NT2/D1 (cell line): Measurements from ENCODE around the gene HAND2.

ENCODE experiments used
- DNase-seq: peaks from one replicate; pipeline ENCODE4 v3.0.0-alpha.2; 2011; ENCODE audit warnings: low read depth, low spot score
- H3K27me3 ChIP-seq: 2 replicates; pipeline ENCODE4 v1.6.0; 2011; ENCODE audit warnings: mild to moderate bottlenecking; ENCODE audit not compliant: insufficient read length, insufficient read depth
- H3K36me3 ChIP-seq: 2 replicates; pipeline ENCODE4 v1.6.1; 2011; ENCODE audit warnings: mild to moderate bottlenecking, low read length, mixed read lengths; ENCODE audit not compliant: insufficient read depth, insufficient read length
- H3K4me1 ChIP-seq: 2 replicates; pipeline ENCODE4 v1.5.1; 2011; ENCODE audit not compliant: insufficient read depth, insufficient read length
- H3K4me3 ChIP-seq: 2 replicates; pipeline ENCODE4 v1.5.1; 2011; ENCODE audit warnings: low read depth; ENCODE audit not compliant: insufficient read length
- H3K9ac ChIP-seq: 2 replicates; pipeline ENCODE4 v1.6.0; 2011; ENCODE audit warnings: low read depth; ENCODE audit not compliant: insufficient read length
- H3K9me3 ChIP-seq: 2 replicates; pipeline ENCODE4 v1.5.1; 2011; ENCODE audit warnings: mild to moderate bottlenecking, low read length; ENCODE audit not compliant: insufficient read depth
- SUZ12 ChIP-seq: IDR thresholded peaks from 2 replicates; pipeline ENCODE4 v1.6.1; 2011; ENCODE audit not compliant: insufficient read length, insufficient read depth; ENCODE audit errors: extremely low read depth
- YY1 ChIP-seq: IDR thresholded peaks from 2 replicates; pipeline ENCODE4 v1.6.1; 2011; ENCODE audit not compliant: insufficient read length, insufficient read depth
- ZNF274 ChIP-seq: IDR thresholded peaks from 2 replicates; pipeline ENCODE4 v1.6.1; 2011; ENCODE audit warnings: mild to moderate bottlenecking, low read depth, low read length

HAND2 gene

DNA sequence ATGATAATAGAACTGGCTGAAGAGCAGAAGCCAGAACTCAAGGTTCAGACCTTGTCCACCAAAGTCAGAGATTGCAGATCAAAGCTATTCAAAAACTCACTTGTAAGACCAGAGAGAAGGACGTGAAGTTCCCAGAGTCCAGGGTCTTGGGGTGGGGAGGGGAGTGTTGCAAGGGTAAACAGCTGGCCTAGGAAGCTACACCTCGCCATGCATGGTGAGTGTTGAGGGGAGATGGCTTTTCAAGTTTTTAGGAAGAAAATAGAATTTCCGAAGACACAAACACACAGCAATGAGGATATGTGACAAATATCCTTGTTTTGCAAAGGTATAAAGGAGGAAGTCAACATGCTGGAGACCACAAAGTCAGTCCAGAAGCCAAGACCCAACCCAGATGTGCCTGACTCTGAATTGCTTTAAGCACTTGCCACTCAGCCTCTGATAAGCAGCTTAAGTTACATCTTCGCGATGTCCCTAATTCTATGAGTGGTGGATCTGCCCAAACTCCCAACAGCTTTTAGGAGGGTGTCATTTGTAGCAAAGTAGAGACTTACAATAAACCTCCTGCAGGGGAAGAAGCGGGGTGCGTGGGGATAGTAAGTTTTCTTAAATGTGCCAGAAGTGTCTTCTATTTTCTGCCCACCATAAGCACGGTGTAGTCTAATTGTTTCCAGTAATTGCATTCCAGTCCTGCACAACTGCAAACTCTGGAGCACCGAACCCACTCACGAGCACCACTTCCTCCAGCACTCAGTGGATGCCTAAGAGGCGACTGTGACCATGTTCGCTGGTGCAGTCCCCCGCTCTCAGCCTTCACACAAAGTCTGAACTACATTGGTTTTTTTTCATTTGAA lies 26.5 kb downstream of the HAND2 start:
- Histone ChIP-seq H3K4me1 (no peaks in the 10 kb centered on the region), H3K4me3 (no peak overlapping the region), H3K9ac (no peak overlapping the region), H3K27me3 (peaks cover 37% of the 10 kb centered on the region), H3K36me3 (no peaks in the 10 kb centered on the region), H3K9me3 (no peaks in the 10 kb centered on the region)
- TF ChIP-seq SUZ12, result no peak
- TF ChIP-seq ZNF274, result no peak
- TF ChIP-seq YY1, result no peak
- DNase-seq, result no peak

DNA sequence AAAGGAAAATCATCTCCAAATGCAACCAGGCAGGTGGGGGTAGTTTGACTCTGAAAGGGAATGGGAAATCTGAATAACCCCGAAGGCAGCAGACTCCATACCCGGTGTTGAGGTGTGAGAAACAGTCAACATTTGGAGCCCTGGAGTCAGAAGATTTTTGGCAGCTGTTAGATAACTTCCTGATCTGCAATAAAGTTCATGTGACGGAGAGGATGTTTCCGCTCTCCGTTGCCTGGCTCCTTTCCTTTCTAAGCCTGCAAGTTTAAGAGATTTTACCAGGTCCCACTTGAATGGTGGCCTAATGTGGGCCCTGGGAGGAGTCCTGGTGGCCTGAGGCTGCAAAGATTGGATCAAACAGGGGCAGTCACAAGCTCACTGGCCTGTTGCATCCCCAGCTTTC lies 27.7 kb downstream of the HAND2 start:
- no peak overlapping the region for H3K9ac ChIP-seq
- TF ChIP-seq SUZ12 (no peak), ZNF274 (no peak), YY1 (no peak)
- no peak overlapping the region for H3K4me3 ChIP-seq

DNA sequence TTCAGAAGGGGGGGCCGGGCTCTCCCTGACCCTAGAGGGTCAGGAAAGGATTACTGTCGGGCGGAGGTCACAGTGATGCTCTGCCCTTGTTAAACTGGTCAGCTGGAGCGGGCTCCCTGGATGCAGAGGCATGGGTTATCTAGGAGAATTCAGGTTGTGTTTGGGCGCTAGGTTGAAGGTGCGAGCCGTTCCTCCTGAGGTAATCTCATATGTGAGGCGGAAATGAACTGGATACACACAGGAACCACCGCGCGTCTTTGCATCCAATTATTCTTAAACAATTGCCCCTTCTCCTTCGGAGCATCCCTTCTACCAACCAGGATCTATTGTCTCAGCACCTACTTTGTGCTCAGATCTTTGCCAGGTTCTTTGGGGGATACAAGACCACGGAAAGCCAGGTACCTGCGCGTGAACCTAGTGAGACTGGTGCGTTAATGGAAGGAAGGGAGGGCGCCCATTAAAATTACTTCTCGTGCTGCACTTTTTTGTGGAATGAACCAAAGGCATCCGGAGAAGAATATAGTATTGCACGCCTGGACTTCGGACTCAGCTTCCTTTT lies 28.4 kb downstream of the HAND2 start:
- no peaks in the 10 kb centered on the region for H3K36me3 ChIP-seq
- no peaks in the 10 kb centered on the region for H3K9me3 ChIP-seq
- peaks cover 19% of the 10 kb centered on the region for H3K27me3 ChIP-seq
- TF ChIP-seq YY1 (no peak), SUZ12 (no peak), ZNF274 (no peak)
- H3K4me1 ChIP-seq, result no peaks in the 10 kb centered on the region
- no peak overlapping the region for H3K9ac ChIP-seq
- no peak overlapping the region for H3K4me3 ChIP-seq
- DNase-seq, result no peak

More for the DNA sequence above, 27.7 kb downstream of the HAND2 start:
- H3K27me3 ChIP-seq, result peaks cover 25% of the 10 kb centered on the region
- H3K36me3 ChIP-seq, result no peaks in the 10 kb centered on the region
- no peaks in the 10 kb centered on the region for H3K9me3 ChIP-seq
- DNase-seq, result no peak
- H3K4me1 ChIP-seq, result no peaks in the 10 kb centered on the region

DNA sequence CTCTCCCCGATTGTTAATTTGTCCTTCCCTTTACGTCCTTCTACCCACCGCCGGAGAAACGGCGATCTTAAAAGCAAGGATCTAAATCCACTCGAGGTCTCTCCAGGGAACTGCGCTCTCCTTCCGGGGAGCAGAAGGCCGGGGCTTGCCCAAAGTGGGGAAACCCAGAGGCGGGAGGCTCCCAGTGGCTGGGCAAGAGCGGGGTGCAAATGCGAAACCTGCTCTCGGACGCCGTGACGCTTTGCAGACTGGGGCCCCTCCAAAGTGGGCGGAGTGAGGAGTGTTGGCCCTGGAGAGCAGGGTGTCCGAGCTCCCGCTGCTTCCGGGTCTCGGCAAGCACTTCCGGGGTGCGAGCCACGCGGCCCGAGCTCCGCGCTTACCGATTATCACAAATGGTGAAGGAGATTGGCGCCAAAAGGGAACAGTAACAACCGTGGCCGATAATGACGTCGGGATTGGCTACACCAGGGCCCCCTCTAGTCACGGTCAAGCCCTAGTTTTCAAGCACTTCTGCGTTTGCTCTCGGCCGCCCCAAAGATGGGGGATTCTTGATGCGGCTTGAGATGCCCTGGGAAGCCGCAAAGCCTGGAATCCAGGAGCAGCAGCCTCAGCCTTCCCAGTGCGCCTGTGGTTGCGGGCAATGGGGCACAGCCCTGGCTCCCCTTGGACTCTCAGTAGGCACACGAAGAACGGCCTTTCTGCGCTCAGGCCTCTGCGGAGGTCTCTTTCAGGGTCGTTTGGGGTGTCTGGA lies 29.0 kb downstream of the HAND2 start:
- Histone ChIP-seq H3K4me1 (no peaks in the 10 kb centered on the region), H3K36me3 (no peaks in the 10 kb centered on the region), H3K9me3 (no peaks in the 10 kb centered on the region), H3K9ac (no peak overlapping the region), H3K27me3 (peaks cover 13% of the 10 kb centered on the region), H3K4me3 (no peak overlapping the region)
- DNase-seq, result no peak
- TF ChIP-seq ZNF274, result no peak

DNA sequence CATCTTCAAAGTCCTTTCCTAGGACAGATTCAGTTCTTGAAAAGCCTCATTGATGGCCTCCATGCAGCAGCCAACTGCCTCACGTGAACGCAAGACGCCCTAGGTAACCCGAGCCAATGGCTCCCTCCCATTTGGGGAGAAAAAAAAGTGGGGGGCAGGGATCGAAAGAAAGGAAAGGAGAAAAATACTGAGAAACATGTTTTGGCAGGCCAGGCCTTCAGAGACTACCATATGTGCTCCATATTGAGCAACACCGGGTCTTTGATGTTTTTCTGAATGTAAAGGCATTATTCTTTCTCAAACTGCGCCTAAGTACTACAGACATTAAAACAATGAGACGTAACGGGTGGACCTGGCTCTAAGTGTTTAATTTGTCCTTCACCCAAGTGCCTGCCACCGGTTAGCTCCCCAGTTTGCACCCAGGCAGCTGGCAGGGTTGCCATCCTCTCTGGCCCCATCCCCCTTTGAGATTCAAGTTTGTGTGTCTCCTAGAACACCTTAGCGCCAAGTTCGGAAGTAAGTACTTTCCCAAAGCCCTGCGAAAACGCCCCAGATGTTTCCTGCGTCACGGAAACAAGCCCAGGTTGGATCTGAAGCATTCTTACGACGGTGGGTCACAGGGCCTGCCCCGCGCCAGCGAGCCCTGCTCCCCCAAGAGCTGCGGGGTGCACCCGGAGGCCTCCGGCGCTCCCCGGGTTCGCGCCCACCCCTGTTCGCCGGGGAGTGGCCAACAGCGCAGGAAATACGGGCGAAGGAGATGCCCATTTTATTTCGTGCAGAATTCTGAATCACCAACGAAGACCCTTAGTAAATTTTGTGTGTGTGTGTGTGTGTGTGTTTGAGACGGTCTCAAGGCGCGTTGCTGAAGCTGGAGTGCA lies 30.1 kb downstream of the HAND2 start:
- Histone ChIP-seq H3K9ac (no peak overlapping the region), H3K36me3 (no peaks in the 10 kb centered on the region), H3K4me1 (no peaks in the 10 kb centered on the region), H3K27me3 (peaks cover 4% of the 10 kb centered on the region), H3K9me3 (no peaks in the 10 kb centered on the region), H3K4me3 (no peak overlapping the region)
- TF ChIP-seq SUZ12 (no peak), YY1 (no peak), ZNF274 (no peak)
- no peak for DNase-seq

DNA sequence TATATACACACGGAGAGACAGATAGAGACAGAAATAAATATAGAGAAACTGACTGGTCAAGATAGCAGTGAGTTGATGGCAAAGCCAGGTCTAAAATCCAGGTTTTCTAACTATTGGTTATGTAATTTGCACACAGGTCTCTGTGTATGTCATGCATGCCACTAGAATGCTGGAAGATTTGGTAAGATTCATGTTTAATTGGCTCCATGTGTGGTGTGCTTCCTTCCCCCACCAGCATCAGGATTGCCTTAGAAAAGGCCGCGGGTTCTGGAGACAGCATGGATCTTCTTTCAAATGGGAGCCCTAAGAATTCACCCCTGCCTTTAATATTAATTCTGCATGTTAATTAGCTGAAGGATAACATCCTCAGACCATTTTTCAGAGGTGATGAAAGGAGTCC lies 31.3 kb downstream of the HAND2 start:
- no peak overlapping the region for H3K4me3 ChIP-seq
- DNase-seq, result no peak
- no peak overlapping the region for H3K9ac ChIP-seq
- peaks cover 5% of the 10 kb centered on the region for H3K27me3 ChIP-seq
- peaks cover 3% of the 10 kb centered on the region for H3K4me1 ChIP-seq
- H3K9me3 ChIP-seq, result no peaks in the 10 kb centered on the region
- no peak for TF ChIP-seq ZNF274
- TF ChIP-seq SUZ12, result no peak
- TF ChIP-seq YY1, result no peak
- no peaks in the 10 kb centered on the region for H3K36me3 ChIP-seq
